Stimulated activated CD4-positive, alpha-beta T cell treated with anti-CD3 and anti-CD28 coated beads, TNF-alpha, amount 100 ng/mL, for 1 hour (primary cell): ENCODE measurements around the gene AKT1.
"Not testable (repeated sequence)": the region's sequence is repeated elsewhere in the genome, so short reads cannot be mapped to it uniquely, and the experiment has no call there.

Experiments used
- DNase-seq, 3 donors: peaks; one replicate each; pipeline ENCODE4 v3.0.0-alpha.2; 2020; ENCODE audit warnings: low read depth in 3 of 3, low spot score in 1 of 3

AKT1 gene

GRCh38 chr14:104741108-104741802 is 54.3 kb downstream of the AKT1 start:
- DNase-seq: no peak

GRCh38 chr14:104739546-104740516 is 55.7 kb downstream of the AKT1 start:
- no peak for DNase-seq

GRCh38 chr14:104739026-104739425 is 56.5 kb downstream of the AKT1 start:
- no peak for DNase-seq

GRCh38 chr14:104738375-104739019 is 57.1 kb downstream of the AKT1 start:
- no peak for DNase-seq

- no peak for DNase-seq
Measured at GRCh38 chr14:104735830-104736642, 59.5 kb downstream of the AKT1 start.

- no peak for DNase-seq
Measured at GRCh38 chr14:104734991-104735779, 60.4 kb downstream of the AKT1 start.

- DNase-seq: no peak
Measured at GRCh38 chr14:104734601-104734990, 61.0 kb downstream of the AKT1 start.

GRCh38 chr14:104734051-104734587 is 61.4 kb downstream of the AKT1 start:
- DNase-seq: no peak

GRCh38 chr14:104732931-104733681 is 62.4 kb downstream of the AKT1 start:
- no peak for DNase-seq

- DNase-seq: no peak
Measured at GRCh38 chr14:104732355-104732804, 63.2 kb downstream of the AKT1 start.

- no peak for DNase-seq
Measured at GRCh38 chr14:104731320-104732294, 63.9 kb downstream of the AKT1 start.

GRCh38 chr14:104730487-104730886 is 65.1 kb downstream of the AKT1 start:
- no peak for DNase-seq

GRCh38 chr14:104729835-104730181 is 65.7 kb downstream of the AKT1 start:
- no peak for DNase-seq

- DNase-seq: not testable (repeated sequence)
Measured at GRCh38 chr14:104729176-104729834, 66.2 kb downstream of the AKT1 start.

GRCh38 chr14:104728631-104729030 is 66.9 kb downstream of the AKT1 start:
- no peak for DNase-seq

GRCh38 chr14:104726600-104727451 is 68.7 kb downstream of the AKT1 start:
- no peak for DNase-seq
